Bone marrow (tissue), 2 donors: ENCODE results near the gene SP9.

Source experiments
- DNase-seq, 2 donors: peaks; one replicate each; lab custom pipeline; 2025; lab: John Stamatoyannopoulos, UW

Gene SP9

DNA sequence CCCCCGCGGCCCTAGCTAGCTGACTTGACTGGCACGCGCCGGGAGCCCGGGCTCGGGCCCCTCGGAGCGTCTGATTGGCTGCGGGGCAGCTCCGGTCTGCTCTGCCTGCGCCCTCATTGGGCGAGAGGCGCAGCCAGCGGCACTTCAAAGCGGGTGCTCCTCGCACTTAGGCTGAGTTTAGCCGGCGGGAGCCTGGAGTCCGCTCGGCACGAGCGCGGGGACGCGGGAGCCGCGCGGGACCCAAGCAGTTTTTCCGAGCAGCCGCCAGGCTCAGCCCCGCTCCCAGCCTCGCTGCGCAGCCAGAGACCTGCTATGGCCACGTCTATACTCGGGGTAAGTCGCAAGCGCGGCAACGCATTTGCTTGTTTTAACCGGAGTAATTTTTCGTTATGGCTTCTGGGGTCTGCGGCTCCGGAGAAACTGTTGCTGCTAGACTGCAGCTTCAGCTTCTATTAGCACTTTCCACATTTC lies at the start of gene SP9:
Gene SP9, plus strand, starts transcription at position 174 of the 471 bp plus-strand sequence. Its CDS starts 139 bp downstream, at position 313.
- DNase-seq = no peak

DNA sequence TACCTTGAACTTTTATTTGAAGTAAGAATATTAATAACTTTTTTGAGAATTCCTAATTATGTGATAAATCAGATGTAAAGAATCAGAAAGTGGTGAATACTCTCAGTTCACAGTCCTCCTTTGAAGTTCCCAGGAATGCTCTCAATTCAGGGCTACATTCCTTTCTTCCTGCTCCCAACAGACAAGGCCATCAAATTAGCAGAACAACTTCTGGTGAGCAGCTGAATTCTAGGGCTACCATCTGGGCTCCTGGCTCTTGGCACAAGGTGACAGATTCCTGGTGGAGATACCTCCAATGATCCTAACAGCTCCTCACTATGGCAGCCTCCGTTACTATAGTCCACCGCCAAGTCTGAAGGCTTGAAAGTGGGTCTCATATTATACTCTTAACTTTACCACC lies 48.6 kb upstream of the SP9 start:
- DNase-seq = no peak

DNA sequence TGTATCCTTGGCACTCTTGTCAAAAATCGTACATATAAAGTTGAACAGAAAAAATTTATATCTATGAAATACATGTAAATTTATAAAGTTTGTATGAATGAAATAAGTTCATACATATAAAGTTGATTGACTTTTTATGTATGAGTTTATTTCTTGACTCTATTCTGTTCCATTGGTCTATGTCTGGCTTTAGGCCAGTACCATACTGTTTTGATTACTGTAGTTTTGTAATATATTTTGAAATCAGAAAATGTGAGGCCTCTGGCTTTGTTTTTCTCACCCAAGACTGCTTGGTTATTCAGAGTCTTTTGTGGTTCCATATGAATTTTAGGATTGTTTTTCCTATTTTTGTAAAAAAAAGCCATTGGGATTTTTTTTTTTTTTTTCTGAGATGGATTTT lies 41.8 kb upstream of the SP9 start:
- no peak for DNase-seq

DNA sequence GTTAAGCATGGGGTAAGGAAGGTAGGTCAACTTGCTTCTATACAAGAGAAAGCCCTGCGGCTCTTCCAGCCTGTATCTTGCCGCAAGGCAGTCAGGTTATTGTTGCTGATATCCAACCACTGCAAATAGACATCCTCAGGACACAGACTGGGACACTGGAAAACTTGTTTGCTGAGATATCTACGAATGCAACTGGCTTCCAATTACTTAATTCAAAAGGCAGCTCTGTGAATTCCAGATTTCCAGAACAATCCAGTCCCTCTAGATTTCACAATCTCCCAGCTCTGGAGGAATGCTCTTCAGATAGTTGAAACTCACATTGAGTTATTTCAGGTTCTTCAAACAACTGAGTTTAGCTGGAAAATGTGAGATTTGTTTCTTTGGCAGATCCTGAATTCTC lies 34.6 kb upstream of the SP9 start:
- DNase-seq = no peak

DNA sequence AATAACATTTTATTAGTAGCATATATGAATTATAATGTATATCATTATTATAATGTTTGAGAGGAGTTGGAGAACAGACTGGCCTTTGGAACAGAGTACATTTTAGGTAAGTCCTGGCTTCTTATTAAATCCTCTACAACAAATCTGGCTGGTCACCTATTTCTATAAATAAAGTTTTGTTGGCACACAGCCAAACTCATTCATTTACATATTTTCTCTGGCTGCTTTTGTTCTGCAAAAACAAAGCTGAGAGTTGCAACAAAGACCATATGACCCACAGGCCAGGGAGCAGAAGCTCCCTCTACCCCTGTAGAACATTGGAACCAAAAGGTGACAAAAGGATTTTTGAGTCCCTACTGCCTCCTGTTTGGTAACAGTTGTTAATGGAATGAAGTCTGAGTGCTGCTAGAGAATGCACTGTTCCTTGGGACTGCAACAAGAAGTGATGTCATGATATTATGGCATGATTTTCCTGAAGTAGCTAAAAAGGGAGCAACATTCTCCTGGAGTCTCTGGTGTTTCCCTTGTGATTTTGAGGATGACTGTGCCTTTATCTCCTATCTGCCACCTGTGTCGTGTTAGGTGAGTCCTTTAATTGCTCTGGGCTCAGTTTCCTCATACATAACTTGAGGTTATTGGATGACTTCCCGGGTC lies 22.0 kb upstream of the SP9 start:
- no peak for DNase-seq

DNA sequence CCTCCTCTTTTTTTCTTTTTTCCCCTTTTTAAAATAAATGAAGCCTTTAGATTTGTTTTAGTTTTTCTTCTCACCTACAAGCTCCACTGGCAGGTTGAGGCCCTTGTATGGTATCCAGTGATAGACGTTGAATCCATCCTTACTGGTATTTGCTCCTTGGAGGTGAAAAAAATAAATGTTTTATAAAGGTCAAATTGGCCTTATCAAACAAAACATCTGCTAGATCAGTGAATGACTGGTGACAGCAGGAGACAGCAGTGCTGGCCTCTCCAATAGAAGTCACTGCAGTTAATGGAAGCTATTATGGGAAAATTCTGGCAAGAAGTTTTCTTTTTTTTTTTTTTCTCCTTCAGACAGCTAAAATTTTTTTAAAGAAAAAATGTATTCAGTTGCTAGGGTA lies 12.6 kb upstream of the SP9 start:
- DNase-seq = no peak

DNA sequence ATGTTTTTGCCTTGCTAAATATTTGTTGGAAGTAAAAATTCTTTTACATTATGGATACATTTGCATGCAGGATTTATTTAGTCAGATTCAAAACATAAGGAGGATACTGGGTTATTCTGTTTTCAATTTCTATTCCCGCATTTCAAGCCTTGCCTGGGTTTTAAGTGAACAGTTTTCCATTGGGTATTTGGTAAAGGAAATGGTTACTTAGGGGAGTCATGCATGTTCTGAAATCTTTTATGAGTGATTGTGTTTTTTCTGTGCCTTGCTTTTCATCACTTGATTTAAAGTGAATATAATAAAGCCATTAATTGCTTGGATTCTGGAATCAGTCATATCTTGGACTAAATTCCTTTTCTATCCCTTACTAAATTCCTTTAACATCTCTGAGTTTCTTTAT lies 12.0 kb upstream of the SP9 start:
- no peak for DNase-seq

DNA sequence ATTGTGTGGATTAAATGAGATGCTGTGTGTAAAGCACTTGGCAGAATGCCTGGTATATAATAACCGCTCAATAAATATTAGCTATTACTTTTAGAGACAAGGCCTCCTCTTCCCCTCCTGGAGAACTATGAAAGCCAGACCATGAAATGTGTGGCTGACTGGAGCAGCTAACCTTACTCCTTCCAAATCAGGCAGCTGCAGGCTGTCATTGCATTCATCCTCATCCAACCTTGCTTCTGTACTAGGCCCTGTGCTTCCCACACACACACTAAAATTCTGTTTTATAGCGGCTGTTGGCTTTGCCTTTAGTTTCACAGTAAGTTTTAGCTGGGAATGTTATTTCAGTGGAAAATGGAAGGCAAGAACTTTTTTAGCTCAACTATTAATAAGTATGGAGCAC lies 10.2 kb upstream of the SP9 start:
- no peak for DNase-seq

DNA sequence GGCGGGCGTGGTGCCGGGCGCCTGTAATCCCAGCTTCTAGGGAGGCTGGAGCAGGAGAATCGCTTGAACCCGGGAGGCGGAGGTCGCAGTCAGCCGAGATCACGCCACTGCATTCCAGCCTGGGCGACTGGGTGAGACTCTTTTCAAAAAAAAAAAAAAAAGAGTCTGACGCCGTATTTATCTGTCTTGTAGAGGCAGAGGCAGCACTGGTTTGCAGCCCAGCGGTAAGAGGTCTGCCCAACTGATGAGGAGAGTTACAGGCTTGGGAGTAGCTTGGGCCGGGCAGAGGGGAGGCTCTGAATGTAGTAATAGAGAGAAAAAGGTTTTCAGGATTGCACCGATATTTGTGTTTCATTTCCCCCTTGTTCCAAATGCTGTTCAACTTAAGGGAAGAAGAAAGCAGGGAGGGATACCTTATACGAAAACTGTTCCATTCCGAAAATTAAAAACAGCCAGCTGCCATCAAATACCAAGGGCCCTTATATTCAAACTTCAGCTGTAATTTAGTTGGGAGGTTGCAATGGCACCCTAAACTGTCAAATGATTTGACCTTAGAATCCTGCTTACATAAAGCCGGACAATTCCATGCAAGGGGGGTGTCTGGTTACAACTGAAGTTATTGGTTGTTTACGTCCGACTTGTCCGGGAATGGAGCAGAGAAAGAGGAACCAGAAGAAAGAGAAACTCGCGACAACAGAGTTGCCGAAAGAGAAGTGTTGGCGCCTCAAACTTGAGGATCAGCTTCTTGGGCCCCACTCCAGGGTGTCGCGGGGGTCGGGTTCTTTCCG lies 9.2 kb upstream of the SP9 start:
- DNase-seq = no peak

DNA sequence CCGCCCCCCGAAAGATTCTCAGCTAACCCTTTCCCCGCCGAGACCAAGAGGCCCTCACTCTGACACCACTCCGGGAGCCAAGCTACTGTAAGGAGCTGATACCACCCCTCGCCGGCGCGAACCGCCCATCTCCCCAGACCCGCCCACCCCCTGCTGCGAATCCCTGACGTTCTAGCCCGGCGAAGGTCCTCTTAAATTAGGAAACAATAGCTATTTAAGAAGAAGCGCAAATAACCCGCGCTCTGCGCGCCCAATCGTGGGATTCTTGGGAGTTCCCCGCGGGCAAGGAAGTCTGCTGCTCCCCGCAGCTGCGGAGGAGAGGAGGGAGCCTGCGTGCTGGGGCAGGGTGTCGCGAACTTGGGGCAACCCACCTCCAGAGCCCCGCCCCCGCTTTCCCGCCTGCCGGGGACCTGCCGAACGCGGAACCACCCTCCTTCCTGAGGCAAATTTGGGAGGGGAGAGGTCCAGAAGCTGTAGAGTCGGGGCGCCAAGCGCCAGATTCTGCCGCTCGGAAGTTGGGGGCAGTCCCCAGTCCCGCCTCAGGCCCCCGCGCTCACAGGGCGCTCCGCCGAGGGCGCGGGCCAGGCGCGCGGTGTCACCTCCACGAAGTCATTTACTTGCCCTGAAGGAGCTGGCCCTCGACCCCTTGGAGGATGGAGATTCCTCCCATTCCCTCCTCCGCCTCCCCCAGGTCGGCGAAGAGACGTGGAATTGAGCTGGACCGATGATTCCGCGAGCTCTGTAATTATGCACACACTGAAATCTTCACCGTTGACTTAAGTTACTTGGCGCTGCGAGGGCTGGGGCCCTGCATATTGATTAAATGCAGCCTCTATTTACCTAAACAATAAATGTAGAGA lies 8.4 kb upstream of the SP9 start:
- DNase-seq = no peak

DNA sequence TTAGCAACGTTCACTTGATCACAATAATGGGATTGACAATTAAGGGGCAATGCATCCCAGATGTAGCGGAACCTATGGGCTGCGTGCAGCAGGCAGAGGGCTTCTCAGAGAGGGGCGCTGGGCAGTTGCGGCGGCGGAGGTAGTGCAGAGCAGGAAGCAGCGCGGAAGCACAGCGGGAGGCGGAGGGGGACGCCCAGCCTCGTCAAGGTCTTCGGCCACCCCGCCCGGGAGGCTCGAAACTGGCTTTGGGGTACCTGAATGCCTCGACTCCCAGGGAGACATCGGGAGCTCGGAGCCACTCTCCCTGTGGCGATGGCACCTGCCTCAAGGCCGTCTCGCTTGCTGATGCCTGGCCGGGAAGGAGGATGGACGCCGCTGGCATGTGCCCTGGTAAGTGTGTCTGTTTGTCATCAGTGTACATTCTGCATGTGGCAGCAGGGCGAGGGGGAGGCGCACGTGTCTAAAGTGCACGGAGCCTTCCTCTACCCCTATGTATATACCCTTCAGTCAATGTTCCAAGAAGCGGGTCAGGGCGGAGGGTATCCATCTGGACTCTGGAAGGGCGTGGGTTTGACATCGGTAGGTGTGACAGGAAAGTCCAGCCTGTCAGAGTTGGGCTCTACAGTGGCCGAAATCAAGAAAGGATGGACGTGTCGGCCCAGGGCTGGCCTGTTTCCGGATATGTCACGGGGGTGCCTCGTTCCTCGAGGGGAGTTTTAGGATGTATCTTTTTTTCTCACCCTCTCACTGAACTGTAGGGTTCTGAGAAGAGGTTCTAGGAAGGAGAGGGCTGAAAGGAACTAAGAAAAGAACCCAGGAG lies 7.5 kb upstream of the SP9 start:
- DNase-seq = no peak

DNA sequence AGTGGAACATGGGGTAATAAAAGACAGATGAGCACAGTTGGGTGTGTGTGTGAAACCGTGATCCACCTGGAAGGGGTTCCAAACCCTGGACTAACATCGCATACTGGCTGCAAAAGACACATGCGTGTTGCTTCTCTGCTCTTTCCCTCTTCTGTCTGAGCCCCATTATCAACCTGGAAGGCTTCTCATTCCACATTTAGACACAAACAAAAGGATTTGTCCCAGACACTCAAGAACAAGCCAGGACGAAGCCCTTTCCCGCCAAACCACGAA lies 7.0 kb upstream of the SP9 start:
- DNase-seq = no peak

DNA sequence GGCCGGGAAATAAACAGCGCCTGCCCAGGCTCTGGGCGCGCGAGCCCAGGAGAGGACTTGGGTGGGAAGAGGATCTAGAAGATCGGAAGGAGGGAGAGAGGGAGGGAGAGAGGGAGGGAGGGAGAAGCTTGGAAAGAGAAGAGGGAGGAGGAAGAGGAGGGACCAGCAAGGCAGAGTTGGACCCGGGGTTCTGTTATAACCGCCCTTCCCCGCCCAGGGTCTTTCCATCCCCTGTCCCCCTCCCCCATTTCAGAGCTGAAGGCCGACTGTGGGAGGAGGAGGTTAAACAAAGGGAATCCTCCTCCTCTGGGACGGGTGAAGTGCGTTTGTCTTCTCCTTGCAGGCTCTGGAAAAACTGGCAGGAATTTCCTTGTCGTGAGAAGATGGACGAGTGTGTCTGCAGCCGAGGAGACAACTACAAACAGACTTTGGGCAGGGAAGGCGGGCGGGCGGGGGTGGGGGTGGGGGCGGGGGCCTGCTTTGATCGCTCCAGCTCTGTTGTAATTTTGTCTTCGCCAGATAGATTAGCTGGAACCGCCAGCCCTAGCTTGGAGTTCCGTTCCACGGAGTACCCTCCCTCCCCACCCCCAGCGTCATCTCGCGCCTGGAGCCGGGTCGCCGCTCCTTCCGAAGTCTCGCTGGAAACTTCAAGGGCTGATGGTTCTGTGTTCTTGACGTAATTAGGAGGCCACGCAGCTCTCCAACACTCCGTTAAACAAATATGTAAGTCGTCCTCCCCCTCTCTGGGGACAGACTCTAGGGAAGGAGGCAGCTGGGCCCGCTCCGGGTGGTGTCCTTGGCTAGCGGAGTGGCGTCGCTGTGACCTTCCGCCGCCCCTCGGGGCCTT lies 6.4 kb upstream of the SP9 start:
- no peak for DNase-seq

DNA sequence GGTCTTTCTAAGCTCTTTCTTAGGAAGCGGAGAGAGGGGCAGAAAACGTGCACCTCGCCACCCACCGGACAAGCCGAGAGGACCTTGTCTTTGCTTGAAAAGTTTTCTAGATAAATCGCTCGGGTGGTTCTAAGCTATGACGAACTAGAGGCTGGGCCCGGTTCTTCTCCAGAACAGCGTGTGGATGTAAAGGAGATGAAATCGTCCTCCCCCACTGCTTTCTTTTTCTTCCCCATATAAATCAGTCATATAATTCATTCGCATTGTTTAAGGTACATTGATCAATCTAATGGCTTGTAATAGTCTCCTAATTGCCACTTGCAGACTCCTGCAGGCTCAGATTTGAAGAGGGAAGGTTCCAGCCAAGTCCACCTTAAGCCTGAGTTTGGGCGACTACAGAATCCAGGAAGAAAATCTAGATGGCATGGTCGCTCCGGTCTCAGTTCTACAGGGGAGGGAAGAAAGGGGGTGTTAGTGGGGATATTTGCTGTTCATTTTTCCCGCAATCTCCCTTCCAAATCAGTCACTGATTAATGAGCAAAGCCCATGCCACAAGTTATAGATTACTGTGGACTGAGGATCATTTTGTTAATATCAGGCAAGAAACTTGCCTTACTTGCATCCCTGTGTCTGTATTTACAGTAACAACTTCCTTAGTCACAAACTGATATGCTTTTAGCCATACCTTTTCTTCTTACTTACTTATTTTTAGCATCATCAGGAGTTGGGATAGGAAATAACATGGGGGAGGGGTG lies 5.6 kb upstream of the SP9 start:
- no peak for DNase-seq

DNA sequence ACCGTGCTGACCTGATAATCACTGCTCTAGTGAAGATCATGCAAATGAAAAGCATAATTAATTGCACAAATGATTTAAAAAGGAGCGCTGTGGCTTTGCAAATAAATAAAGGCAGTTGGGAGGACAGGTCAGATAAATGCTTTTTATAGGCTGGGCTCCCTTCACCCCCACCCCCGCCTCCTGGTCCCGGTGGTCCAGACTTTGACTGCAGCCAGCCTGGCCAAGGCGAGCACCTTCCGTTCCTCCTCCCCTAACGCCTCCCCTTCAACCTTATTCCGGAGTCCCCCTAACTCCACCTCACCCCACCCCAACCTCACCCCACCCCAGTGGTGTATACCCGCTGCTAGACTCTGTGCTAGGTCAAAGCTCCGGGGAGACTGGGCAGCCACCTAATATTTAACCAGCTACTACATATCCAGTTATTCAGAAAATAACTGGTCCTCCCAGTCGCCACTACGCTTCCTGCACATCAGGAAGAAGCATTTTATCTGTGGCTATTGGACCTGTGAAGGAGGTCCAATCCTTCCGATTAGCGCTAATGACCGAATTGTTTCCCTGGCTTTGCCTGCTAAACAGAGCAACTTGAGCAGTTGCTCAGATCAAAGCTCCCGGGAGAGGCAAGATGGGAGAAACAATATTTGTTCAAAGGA lies 3.7 kb upstream of the SP9 start:
- DNase-seq = no peak

DNA sequence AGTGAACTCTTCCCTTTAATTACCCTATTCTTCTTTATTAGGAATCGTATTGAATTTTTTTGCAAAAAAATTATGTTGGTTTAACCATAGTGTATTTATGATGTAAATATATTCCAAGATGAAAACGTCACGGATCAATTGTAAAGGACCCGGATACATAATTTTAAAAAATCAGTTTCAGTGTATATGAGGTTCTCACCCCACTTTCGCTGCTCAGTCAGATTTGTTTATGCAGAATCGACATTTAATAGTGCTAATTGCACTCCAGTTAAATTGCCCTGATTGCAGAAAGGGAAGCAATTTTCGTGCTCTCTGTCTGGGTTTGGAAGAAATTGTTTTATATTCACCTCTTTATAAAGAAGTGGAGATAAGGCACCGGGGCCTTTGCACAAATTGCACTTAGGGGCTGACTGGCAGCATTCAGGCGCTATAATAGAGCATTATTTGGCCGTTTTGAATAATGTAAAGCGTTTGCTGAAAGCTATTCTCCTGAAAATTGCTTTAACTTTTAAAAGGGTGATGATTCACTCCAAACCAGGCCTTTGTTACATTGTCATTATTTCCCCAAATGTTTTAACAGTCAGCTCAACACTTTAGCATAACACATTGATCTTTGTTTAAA lies 3.0 kb upstream of the SP9 start:
- DNase-seq = no peak

DNA sequence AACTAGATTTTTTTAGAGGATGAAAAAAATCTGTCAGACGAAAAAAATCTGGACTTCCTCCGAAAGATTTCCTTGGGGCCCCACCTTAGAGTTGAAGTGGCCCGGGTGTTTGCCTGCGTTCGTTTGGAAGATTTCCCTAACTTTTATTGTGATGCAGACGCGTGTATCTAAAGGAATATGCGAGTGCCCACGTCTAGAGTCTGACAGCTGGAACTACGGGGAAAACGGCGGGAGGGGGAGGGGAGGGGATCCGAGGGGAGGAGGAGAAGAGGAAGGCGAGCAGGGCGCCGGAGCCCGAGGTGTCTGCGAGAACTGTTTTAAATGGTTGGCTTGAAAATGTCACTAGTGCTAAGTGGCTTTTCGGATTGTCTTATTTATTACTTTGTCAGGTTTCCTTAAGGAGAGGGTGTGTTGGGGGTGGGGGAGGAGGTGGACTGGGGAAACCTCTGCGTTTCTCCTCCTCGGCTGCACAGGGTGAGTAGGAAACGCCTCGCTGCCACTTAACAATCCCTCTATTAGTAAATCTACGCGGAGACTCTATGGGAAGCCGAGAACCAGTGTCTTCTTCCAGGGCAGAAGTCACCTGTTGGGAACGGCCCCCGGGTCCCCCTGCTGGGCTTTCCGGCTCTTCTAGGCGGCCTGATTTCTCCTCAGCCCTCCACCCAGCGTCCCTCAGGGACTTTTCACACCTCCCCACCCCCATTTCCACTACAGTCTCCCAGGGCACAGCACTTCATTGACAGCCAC lies 2.4 kb upstream of the SP9 start:
- DNase-seq = no peak

DNA sequence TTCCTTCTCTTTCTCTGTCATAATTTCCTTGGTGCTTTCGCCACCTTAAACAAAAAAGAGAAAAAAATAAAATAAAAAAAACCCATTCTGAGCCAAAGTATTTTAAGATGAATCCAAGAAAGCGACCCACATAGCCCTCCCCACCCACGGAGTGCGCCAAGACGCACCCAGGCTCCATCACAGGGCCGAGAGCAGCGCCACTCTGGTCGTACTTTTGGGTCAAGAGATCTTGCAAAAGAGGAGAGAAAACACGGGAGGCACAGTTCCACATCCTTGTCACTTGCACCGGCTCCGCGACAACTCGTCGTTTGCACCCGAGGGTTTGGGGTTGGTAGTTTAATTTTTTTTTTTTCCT lies 1.8 kb upstream of the SP9 start:
- no peak for DNase-seq
